Endothelial cell (in vitro differentiated cells): ENCODE measurements around the gene ZBTB33. TPM values are rescaled to one million over a fixed set of nuclear protein-coding genes. Genes with fewer than 3 reads are reported as not detected.

ENCODE experiments used
- DNase-seq: peaks from one replicate; pipeline ENCODE4 v3.0.0; 2021; ENCODE audit warnings: low spot score
- H3K27ac Mint-ChIP-seq: one replicate; pipeline ENCODE4 v1.8.0; 2021; ENCODE audit warnings: mixed read lengths, inconsistent platforms; ENCODE audit not compliant: unreplicated experiment
- H3K27me3 Mint-ChIP-seq: one replicate; pipeline ENCODE4 v1.8.0; 2021; ENCODE audit warnings: mild to moderate bottlenecking, moderate library complexity, mixed read lengths, inconsistent platforms; ENCODE audit not compliant: unreplicated experiment
- H3K36me3 Mint-ChIP-seq: one replicate; pipeline ENCODE4 v1.8.0; 2021; ENCODE audit warnings: mild to moderate bottlenecking, low read depth, mixed read lengths, inconsistent platforms; ENCODE audit not compliant: unreplicated experiment
- H3K4me1 Mint-ChIP-seq: one replicate; pipeline ENCODE4 v1.8.0; 2021; ENCODE audit warnings: mild to moderate bottlenecking, mixed read lengths, inconsistent platforms; ENCODE audit not compliant: unreplicated experiment
- H3K4me3 Mint-ChIP-seq: one replicate; pipeline ENCODE4 v1.8.0; 2021; ENCODE audit warnings: mild to moderate bottlenecking, mixed read lengths, inconsistent platforms; ENCODE audit not compliant: unreplicated experiment
- H3K9me3 Mint-ChIP-seq: one replicate; pipeline ENCODE4 v1.8.0; 2021; ENCODE audit warnings: mixed read lengths, inconsistent platforms; ENCODE audit not compliant: unreplicated experiment
- CTCF ChIP-seq: fragments of 200-600 bp; sonication (generic); IDR thresholded peaks from one replicate; pipeline ENCODE4 v1.5.0; 2021; ENCODE audit warnings: antibody characterized with exemption; ENCODE audit not compliant: unreplicated experiment
- total RNA-seq: library from RNA; stranded (reverse); fragmentation: NEBNext Ultra II Directional; extraction: Animal tissue kit (Norgen Biotek cat#: 25700); gene quantifications from one replicate; pipeline ENCODE4 v1.2.1, GENCODE V29; 2021; ENCODE audit not compliant: unreplicated experiment

ZBTB33 gene
- total RNA-seq, 1 donor from 2014 or later = 21.0 TPM

- TF ChIP-seq CTCF = no peak
- H3K27ac Mint-ChIP-seq = no peak overlapping the region
- DNase-seq = no peak
- H3K4me3 Mint-ChIP-seq = no peak overlapping the region
- no peaks in the 10 kb centered on the region for H3K36me3 Mint-ChIP-seq
- H3K4me1 Mint-ChIP-seq = peaks cover 7% of the 10 kb centered on the region
- no peaks in the 10 kb centered on the region for H3K9me3 Mint-ChIP-seq
- peaks cover 1% of the 10 kb centered on the region for H3K27me3 Mint-ChIP-seq
Measured at GRCh38 chrX:120290107-120290506, 39.5 kb downstream of the ZBTB33 start.

- no peak for DNase-seq
- no peaks in the 10 kb centered on the region for H3K36me3 Mint-ChIP-seq
- no peak overlapping the region for H3K4me3 Mint-ChIP-seq
- no peaks in the 10 kb centered on the region for H3K9me3 Mint-ChIP-seq
- no peaks in the 10 kb centered on the region for H3K27me3 Mint-ChIP-seq
- H3K4me1 Mint-ChIP-seq = peaks cover 3% of the 10 kb centered on the region
- H3K27ac Mint-ChIP-seq = no peak overlapping the region
- no peak for TF ChIP-seq CTCF
Measured at GRCh38 chrX:120291211-120291610, 40.6 kb downstream of the ZBTB33 start.

DNA sequence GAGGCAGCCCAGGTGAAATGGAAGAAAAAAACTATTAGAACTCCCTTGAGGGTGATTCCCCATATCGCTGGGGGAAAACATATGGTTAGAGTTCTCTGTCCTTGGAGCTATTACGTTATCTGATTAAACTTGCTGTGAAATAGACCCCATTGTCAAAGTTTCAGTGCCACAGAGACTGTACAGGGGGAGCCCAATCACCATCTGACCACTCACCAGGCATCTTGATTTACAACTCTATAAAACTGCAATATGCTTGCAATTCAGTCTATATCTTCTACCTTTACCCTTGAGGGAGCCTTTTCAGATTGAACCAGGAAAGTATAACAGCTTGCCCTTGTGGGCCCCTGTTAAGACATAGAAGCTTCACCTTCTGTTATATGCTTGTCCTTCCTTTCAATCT is 42.4 kb downstream of the ZBTB33 start:
- Mint-ChIP-seq H3K4me1 (no peaks in the 10 kb centered on the region), H3K9me3 (no peaks in the 10 kb centered on the region), H3K27ac (no peak overlapping the region), H3K27me3 (no peaks in the 10 kb centered on the region), H3K4me3 (no peak overlapping the region), H3K36me3 (no peaks in the 10 kb centered on the region)
- TF ChIP-seq CTCF = no peak
- no peak for DNase-seq

DNA sequence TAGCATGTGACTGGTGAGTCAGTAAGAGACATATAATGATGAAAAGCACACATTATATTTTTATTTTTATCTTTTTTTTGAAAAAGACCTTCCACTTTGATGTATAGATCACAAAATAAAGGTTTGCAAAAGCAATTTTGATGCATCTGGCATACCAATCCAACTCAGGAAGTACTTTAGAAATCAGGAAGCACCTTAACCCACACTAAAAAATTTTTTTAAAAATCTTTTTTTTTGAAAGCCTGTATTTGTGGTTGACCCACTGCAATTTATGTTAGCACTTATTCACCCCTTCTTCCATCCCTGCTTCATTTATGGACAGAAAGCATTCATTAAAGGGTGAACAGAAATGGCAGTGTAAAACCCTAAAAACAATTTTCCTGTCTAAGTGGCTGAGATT is 44.0 kb downstream of the ZBTB33 start:
- Mint-ChIP-seq H3K9me3 (no peaks in the 10 kb centered on the region), H3K27me3 (no peaks in the 10 kb centered on the region), H3K27ac (no peak overlapping the region), H3K4me3 (no peak overlapping the region), H3K4me1 (no peaks in the 10 kb centered on the region), H3K36me3 (no peaks in the 10 kb centered on the region)
- DNase-seq = no peak
- TF ChIP-seq CTCF = no peak

DNA sequence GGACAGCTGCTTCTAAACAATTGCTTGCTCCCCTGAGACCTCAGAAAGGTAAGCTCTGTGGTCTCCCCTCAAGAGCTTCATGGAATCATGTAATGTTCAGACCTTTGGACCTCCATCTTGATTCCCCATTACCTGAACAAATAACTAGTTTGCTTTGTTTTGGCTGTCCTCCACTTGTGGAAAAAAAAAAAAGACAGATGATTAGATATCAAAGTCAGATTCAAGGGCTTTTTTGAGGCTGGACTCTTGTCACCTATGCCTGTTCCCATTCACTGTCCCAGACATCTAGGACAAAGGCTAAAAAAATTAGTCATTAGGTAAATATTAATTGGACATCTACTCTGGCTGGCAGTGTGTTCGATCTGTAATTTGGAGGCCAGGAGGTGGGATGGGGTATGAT is 47.3 kb downstream of the ZBTB33 start:
- H3K27me3 Mint-ChIP-seq = no peaks in the 10 kb centered on the region
- TF ChIP-seq CTCF = no peak
- H3K4me1 Mint-ChIP-seq = no peaks in the 10 kb centered on the region
- H3K4me3 Mint-ChIP-seq = no peak overlapping the region
- no peak for DNase-seq
- no peaks in the 10 kb centered on the region for H3K9me3 Mint-ChIP-seq
- no peak overlapping the region for H3K27ac Mint-ChIP-seq
- H3K36me3 Mint-ChIP-seq = no peaks in the 10 kb centered on the region
